HL-60 (cell line): Measurements from ENCODE around the gene SORBS2.

Experiments
- DNase-seq, 2 experiments: peaks; one replicate each; pipeline ENCODE4 v3.0.0-alpha.2; 2010 to 2020; ENCODE audit warnings: low read depth in 1 of 2, low spot score in 1 of 2
- H3K27ac ChIP-seq: fragments of 250-450 bp; sonication (Bioruptor Pico); replicated peaks from 2 replicates; pipeline ENCODE4 v1.5.1; 2020; ENCODE audit warnings: mild to moderate bottlenecking, moderate library complexity
- H3K27me3 ChIP-seq: fragments of 250-450 bp; sonication (Bioruptor Pico); 2 replicates; pipeline ENCODE4 v1.5.1; 2021; ENCODE audit warnings: mild to moderate bottlenecking, moderate library complexity; ENCODE audit not compliant: insufficient read depth, poor library complexity, severe bottlenecking
- H3K4me3 ChIP-seq: replicated peaks from 2 replicates; pipeline ENCODE4 v1.5.1; 2011; ENCODE audit warnings: mild to moderate bottlenecking, control low read depth, low read length; ENCODE audit not compliant: insufficient read depth
- GABPA ChIP-seq: IDR thresholded peaks from 2 replicates; pipeline ENCODE4 v1.6.1; 2012; ENCODE audit warnings: low read depth
- POLR2AphosphoS5 ChIP-seq: IDR thresholded peaks from 2 replicates; pipeline ENCODE4 v1.6.1; 2012; ENCODE audit warnings: low read depth
- SPI1 ChIP-seq: IDR thresholded peaks from 2 replicates; pipeline ENCODE4 v1.6.1; 2012; ENCODE audit warnings: low read depth, mild to moderate bottlenecking, borderline replicate concordance
- TF ChIP-seq, protein P1 (sequence below): IDR thresholded peaks from 2 replicates; pipeline ENCODE4 v1.6.1; 2012; ENCODE audit warnings: low read depth; ENCODE audit not compliant: insufficient replicate concordance
- TF ChIP-seq, protein P2 (sequence below): IDR thresholded peaks from one replicate; pipeline ENCODE4 v1.5.1; 2011; ENCODE audit warnings: low read length, control low read depth, inconsistent platforms; ENCODE audit not compliant: insufficient read depth

The SORBS2 gene

DNA sequence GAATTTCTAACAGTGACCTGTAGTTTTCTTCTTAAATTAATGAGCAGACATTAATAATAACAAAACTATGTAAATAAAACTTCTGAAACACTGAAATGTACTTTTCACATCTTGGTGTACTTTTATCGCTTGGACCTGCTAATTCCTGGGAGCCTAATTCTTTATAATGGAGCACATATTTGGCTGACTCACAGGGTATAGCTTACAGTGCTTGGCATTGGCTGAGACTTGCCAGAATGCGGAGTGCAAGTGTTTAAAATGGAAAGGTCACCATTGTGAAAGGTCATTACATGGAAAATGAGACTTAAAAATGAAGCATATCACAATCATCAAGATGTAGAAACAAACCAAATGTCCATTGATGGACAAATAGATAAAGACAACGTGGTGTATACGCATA lies 139.4 kb downstream of the SORBS2 start:
- no peak overlapping the region for H3K27ac ChIP-seq
- no peak for DNase-seq
- TF ChIP-seq GABPA (no peak), POLR2AphosphoS5 (no peak), SPI1 (no peak)
- TF ChIP-seq, protein P1, sequence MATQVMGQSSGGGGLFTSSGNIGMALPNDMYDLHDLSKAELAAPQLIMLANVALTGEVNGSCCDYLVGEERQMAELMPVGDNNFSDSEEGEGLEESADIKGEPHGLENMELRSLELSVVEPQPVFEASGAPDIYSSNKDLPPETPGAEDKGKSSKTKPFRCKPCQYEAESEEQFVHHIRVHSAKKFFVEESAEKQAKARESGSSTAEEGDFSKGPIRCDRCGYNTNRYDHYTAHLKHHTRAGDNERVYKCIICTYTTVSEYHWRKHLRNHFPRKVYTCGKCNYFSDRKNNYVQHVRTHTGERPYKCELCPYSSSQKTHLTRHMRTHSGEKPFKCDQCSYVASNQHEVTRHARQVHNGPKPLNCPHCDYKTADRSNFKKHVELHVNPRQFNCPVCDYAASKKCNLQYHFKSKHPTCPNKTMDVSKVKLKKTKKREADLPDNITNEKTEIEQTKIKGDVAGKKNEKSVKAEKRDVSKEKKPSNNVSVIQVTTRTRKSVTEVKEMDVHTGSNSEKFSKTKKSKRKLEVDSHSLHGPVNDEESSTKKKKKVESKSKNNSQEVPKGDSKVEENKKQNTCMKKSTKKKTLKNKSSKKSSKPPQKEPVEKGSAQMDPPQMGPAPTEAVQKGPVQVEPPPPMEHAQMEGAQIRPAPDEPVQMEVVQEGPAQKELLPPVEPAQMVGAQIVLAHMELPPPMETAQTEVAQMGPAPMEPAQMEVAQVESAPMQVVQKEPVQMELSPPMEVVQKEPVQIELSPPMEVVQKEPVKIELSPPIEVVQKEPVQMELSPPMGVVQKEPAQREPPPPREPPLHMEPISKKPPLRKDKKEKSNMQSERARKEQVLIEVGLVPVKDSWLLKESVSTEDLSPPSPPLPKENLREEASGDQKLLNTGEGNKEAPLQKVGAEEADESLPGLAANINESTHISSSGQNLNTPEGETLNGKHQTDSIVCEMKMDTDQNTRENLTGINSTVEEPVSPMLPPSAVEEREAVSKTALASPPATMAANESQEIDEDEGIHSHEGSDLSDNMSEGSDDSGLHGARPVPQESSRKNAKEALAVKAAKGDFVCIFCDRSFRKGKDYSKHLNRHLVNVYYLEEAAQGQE = no peak
- TF ChIP-seq, protein P2, sequence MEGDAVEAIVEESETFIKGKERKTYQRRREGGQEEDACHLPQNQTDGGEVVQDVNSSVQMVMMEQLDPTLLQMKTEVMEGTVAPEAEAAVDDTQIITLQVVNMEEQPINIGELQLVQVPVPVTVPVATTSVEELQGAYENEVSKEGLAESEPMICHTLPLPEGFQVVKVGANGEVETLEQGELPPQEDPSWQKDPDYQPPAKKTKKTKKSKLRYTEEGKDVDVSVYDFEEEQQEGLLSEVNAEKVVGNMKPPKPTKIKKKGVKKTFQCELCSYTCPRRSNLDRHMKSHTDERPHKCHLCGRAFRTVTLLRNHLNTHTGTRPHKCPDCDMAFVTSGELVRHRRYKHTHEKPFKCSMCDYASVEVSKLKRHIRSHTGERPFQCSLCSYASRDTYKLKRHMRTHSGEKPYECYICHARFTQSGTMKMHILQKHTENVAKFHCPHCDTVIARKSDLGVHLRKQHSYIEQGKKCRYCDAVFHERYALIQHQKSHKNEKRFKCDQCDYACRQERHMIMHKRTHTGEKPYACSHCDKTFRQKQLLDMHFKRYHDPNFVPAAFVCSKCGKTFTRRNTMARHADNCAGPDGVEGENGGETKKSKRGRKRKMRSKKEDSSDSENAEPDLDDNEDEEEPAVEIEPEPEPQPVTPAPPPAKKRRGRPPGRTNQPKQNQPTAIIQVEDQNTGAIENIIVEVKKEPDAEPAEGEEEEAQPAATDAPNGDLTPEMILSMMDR = no peak
- H3K27me3 ChIP-seq = no peaks in the 10 kb centered on the region
- H3K4me3 ChIP-seq = no peak overlapping the region

GRCh38 chr4:185672151-185672550 lies 139.8 kb downstream of the SORBS2 start:
- DNase-seq = no peak
- TF ChIP-seq POLR2AphosphoS5 = no peak
- TF ChIP-seq, protein P2 = no peak
- no peak for TF ChIP-seq SPI1
- TF ChIP-seq, protein P1 = no peak
- TF ChIP-seq GABPA = no peak
- no peak overlapping the region for H3K27ac ChIP-seq
- H3K27me3 ChIP-seq = no peaks in the 10 kb centered on the region
- no peak overlapping the region for H3K4me3 ChIP-seq

DNA sequence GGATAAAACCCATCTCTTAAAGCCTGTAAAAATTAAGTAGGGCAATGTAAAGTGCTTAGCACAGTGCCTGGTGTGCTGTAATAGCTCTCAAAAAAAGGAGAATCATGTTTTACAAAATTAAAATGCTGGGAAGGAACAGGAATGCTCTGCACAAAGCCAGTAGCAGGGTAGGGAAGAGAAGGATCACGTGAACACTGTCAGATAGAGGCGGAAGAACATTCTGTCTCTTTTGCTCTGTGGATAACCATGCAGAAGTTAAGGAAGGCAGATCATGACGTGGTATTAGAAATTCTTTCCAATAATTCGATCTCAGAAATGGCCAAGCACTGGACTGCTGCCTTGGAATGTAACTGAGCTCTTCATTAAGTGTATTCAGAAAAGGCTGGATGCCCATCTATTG lies 140.5 kb downstream of the SORBS2 start:
- no peak for DNase-seq
- TF ChIP-seq POLR2AphosphoS5 (no peak), SPI1 (no peak), GABPA (no peak)
- TF ChIP-seq, protein P1 = no peak
- Histone ChIP-seq H3K27ac (no peak overlapping the region), H3K27me3 (no peaks in the 10 kb centered on the region), H3K4me3 (no peak overlapping the region)

GRCh38 chr4:185671066-185671465 lies 140.9 kb downstream of the SORBS2 start:
- no peak overlapping the region for H3K4me3 ChIP-seq
- TF ChIP-seq, protein P2 = no peak
- TF ChIP-seq POLR2AphosphoS5 = no peak
- TF ChIP-seq SPI1 = no peak
- TF ChIP-seq, protein P1 = no peak
- TF ChIP-seq GABPA = no peak
- DNase-seq = no peak
- H3K27me3 ChIP-seq = no peaks in the 10 kb centered on the region
- no peak overlapping the region for H3K27ac ChIP-seq
